GM06990 (cell line): ENCODE measurements around the gene SLC41A3.
A peak's percentile ranks its signal among the peaks of the same experiment; 100 is the strongest.

Experiments
- DNase-seq: peaks from one replicate; pipeline ENCODE4 v3.0.0-alpha.2; 2011; ENCODE audit not compliant: insufficient read length; ENCODE audit errors: extremely low read depth
- H3K27me3 ChIP-seq: replicated peaks from 2 replicates; pipeline ENCODE4 v1.6.0; 2011; ENCODE audit warnings: low read length; ENCODE audit not compliant: control insufficient read depth, insufficient read depth
- H3K36me3 ChIP-seq: 2 replicates; pipeline ENCODE4 v1.5.1; 2011; ENCODE audit warnings: low read length; ENCODE audit not compliant: control insufficient read depth, insufficient read depth
- H3K4me3 ChIP-seq: replicated peaks from 2 replicates; pipeline ENCODE4 v1.5.1; 2011; ENCODE audit warnings: low read depth, mild to moderate bottlenecking, control low read depth, low read length
- TF ChIP-seq, protein P1 (sequence below): IDR thresholded peaks from 2 replicates; pipeline ENCODE4 v1.5.1; 2011; ENCODE audit warnings: low read length, control low read depth, mild to moderate bottlenecking, inconsistent platforms; ENCODE audit not compliant: insufficient read depth, poor library complexity, severe bottlenecking

Gene SLC41A3

DNA sequence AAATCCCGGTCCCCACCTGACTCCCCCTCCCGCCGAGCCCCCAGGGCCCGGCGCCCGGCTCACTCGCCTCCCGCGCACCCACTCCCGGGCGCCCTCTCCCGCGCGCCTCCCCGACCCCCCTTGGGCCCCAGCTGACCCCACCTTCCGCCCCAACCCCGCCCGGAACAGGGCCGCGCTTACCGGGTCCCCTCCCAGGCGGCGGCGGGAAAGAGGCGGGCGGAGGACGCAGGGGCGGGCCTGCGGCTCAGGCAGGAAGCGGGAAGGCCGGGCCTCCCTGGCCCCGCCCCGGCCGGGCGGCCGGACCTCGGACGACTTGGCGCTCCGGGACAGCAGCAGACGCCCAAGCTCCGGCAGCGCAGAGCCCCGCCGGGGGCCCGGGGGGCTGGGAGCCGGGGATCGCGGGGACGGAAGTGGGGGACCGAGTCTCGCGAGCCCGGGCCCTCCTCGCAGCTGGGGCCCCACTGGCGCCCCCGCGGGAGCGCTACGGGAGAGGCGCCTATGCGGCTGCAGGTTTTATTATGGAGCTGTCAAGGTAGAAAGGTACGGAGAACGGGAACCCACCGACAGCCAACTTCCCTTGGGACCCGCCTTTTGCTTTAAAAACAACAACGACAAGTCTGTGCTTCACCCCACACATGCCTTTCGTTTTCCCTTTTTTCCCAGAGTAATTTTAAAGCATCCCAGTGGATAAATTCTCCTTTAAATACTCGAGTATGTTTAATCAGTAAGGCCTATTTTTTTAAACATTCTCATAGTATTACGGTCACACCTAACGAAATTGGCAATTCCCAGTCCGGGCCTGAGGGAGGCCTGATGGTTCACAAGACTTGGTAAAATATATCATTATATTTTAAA, at the start of gene SLC41A3:
SLC41A3 (minus strand) TSS at position 212 of the 855 bp plus-strand sequence. CDS start 15,905 bp downstream, outside the sequence.
- peak; percentile 97 for DNase-seq
- H3K36me3 ChIP-seq, result no peaks in the 10 kb centered on the region
- peak within 1 kb of the TSS; percentile 80 for H3K4me3 ChIP-seq
- H3K27me3 ChIP-seq, result no peaks in the 10 kb centered on the region
- TF ChIP-seq, protein P1, sequence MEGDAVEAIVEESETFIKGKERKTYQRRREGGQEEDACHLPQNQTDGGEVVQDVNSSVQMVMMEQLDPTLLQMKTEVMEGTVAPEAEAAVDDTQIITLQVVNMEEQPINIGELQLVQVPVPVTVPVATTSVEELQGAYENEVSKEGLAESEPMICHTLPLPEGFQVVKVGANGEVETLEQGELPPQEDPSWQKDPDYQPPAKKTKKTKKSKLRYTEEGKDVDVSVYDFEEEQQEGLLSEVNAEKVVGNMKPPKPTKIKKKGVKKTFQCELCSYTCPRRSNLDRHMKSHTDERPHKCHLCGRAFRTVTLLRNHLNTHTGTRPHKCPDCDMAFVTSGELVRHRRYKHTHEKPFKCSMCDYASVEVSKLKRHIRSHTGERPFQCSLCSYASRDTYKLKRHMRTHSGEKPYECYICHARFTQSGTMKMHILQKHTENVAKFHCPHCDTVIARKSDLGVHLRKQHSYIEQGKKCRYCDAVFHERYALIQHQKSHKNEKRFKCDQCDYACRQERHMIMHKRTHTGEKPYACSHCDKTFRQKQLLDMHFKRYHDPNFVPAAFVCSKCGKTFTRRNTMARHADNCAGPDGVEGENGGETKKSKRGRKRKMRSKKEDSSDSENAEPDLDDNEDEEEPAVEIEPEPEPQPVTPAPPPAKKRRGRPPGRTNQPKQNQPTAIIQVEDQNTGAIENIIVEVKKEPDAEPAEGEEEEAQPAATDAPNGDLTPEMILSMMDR, result peak; percentile 57

DNA sequence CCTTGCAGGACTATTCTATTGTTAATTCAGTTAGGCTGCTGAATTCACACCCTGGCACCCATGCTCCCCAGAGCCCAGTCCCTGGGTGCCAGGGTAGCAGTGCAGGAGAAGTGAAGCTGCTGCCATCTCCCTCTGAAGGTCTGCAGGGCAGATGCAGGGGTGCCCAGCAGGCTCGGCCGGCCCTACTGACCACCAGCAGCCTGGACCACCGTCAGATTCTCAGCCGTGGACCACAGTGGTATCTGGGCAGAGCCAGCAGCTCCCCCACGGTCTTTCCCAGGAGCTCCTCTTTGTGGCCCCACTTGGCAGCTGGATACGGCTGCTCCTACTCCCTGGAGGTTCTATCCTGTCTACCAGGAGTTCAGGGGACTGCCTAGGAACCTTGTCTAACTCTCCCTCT, 49.7 kb upstream of the SLC41A3 start:
- TF ChIP-seq, protein P1, result no peak
- H3K36me3 ChIP-seq, result no peaks in the 10 kb centered on the region
- no peak overlapping the region for H3K4me3 ChIP-seq
- no peak for DNase-seq
- H3K27me3 ChIP-seq, result no peaks in the 10 kb centered on the region; the same call in none of the 2 replicates

DNA sequence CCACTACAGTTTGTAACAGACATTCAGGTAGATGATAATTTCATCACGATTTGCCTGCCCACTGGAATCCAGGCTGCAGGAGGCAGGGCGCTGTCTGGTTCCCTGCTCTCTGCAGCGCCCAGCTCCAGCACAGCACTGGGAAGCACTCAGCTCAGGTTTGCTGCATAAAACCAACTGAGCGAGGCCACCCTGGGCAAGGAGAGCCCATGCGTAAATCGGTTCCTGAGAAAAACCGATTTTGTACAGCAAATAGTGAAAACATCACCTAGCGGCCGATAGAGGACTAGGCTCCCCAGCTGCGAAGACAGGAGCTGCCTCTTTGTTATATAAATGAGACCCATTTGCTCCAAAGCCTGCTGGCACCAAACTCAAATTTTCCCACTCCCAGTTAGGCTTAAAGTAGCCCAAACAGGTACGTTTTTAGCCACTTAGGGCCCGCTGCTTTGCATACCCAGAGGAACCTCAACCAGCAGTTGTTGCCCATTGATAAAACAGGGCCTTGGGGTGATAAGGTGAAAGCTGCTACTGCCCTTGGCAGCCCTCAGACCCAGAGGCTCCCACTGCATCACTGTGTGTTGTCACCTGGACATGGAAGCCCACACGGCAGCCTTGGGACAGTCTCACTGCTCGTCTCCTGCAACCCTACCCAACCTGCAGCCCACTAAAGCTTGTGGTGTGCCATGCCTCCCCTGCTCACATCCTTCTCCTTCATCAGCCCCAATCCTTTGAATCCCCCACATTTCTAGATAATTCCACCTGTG, 49.0 kb upstream of the SLC41A3 start:
- Histone ChIP-seq H3K4me3 (no peak overlapping the region), H3K36me3 (no peaks in the 10 kb centered on the region), H3K27me3 (no peaks in the 10 kb centered on the region; the same call in none of the 2 replicates)
- TF ChIP-seq, protein P1, result peak; percentile 52
- no peak for DNase-seq

DNA sequence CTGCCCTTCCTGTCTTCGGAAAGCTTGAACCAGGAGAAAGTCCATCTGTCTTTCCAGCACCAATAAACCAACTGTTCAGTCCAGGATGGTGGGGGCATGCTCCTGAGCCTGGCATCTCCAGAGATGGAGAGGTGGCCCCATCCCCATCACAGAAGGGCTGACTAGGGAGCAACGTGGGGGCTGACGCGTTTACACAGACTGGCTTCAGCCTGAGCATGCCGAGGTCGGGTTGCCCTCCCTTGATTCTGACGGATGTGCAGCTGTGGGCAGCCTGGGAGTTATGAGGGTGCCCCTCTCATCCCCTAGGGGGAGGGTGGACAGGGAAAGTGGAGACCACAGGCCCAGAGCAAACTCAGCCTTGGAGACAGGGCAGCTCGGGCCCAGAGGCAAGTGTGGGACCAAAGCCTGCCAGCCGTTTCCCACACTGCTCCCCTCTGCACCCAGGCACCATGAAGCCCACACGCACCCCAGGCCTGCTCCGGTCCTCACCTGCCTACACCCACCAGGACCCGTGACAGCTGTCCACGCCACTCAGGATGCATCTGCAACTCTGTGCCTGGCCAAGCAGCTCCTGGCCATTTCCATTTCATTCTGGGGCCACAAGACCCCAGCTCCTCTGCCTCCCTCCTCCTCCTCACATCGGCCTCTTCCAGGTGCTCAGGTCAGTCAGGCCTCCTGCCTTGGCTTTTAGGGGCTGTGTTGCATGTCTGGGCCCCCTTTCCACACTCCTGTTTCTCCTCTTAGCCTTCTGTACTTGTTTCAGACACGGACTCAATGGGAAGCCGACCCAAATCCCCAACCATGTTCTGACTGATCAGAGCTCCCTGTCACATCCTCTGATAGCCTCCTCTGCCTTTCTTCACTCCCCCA, 48.2 kb upstream of the SLC41A3 start:
- TF ChIP-seq, protein P1, result no peak

DNA sequence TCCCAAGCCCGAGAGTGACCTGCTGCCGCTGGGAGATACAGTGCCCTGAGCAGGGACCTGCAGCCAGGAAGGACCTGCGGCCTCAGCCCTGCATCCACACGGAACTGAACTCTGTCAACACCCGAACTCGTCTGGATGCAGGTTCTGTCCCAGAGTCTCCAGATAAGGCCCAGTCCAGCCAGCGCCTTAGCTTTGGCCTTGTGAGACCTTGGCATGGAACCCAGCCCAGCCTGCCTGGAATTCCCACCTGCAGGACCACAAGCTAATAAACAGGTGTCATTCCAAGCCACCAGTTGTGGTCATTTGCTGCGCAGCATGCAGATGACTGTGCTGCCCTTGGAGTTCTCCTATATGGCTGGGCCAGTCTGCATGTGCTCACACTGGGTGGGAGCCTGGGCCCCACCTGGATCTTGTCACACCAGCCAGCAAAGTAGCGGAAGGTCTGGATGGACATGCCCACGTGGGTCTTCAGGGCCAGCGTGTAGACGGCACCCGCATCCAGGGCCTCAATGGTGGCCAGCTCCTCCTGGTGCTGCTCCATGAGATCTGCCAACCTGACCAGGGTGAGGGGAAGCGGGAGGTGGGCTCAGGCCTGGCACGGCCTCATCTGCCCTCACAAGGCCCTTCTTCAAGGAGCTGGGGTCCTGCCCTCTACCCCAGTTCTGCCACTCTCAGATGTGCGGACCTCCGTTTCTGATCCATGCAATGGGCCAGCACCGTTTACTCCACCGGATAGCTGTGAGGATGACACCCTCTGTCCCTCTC, 47.2 kb upstream of the SLC41A3 start:
- Histone ChIP-seq H3K27me3 (no peaks in the 10 kb centered on the region; the same call in none of the 2 replicates), H3K36me3 (no peaks in the 10 kb centered on the region), H3K4me3 (no peak overlapping the region)
- TF ChIP-seq, protein P1, result no peak
- no peak for DNase-seq

More for the DNA sequence above, 48.2 kb upstream of the SLC41A3 start:
- DNase-seq, result no peak
- H3K27me3 ChIP-seq, result no peaks in the 10 kb centered on the region; the same call in none of the 2 replicates
- no peaks in the 10 kb centered on the region for H3K36me3 ChIP-seq
- H3K4me3 ChIP-seq, result no peak overlapping the region
